GM12878 (cell line): Measurements from ENCODE around the gene SNX12. TPM values are rescaled to one million over a fixed set of nuclear protein-coding genes. Genes with fewer than 3 reads are reported as not detected.

Source experiments
- ATAC-seq: fragments of 200-7000 bp; cut with Tn5 transposase; 3 replicates; pipeline ENCODE4 v1.9.1; 2020; ENCODE audit warnings: mild to moderate bottlenecking, moderate library complexity
- Bru-seq: library from RNA; stranded (reverse); fragments of 400-500 nt; gene quantifications from one replicate; lab custom pipeline; 2021; lab: Mats Ljungman, UMichigan
- BruChase-seq, 2 experiments: library from RNA; stranded (reverse); fragments of 400-500 nt; gene quantifications; one replicate each; lab custom pipeline; 2021; lab: Mats Ljungman, UMichigan
- BruUV-seq: library from RNA; stranded (reverse); fragments of 400-500 nt; replicated peaks from 2 replicates; lab custom pipeline; 2021; lab: Mats Ljungman, UMichigan
- CTCF ChIA-PET: fragments of 300-600 bp; sonication (Branson Sonifier 250); formaldehyde crosslinking; extraction: SDS; loops from one replicate; lab custom pipeline; 2021; ENCODE audit warnings: inconsistent platforms; lab: Yijun Ruan, JAX
- POLR2A ChIA-PET: fragments of 350-600 bp; formaldehyde crosslinking; extraction: SDS; loops from one replicate; lab custom pipeline; 2021; ENCODE audit warnings: inconsistent platforms; lab: Charles Lee
- RAD21 ChIA-PET: fragments of 300-600 bp; sonication (Branson Sonifier 250); formaldehyde crosslinking; loops from one replicate; lab custom pipeline; 2023; ENCODE audit warnings: antibody characterized with exemption; ENCODE audit not compliant: unreplicated experiment; lab: Charles Lee
- SMC1A ChIA-PET: fragments of 300-600 bp; sonication (Branson Sonifier 250); formaldehyde crosslinking; loops from one replicate; lab custom pipeline; 2023; ENCODE audit not compliant: unreplicated experiment, uncharacterized antibody; lab: Charles Lee
- DNase-seq: peaks from one replicate; pipeline ENCODE4 v3.0.0-alpha.2; 2011; ENCODE audit warnings: low read depth, low spot score
- FAIRE-seq: peaks from 3 replicates; lab custom pipeline; 2011; peaks lifted over from hg19 to GRCh38; lab: Jason Lieb, UNC
- H2AFZ ChIP-seq: 2 replicates; pipeline ENCODE4 v1.6.0; 2011; ENCODE audit warnings: low read depth, low read length, control low read depth; ENCODE audit not compliant: control insufficient read depth
- H3K27ac ChIP-seq: 2 replicates; pipeline ENCODE4 v1.5.1; 2011; ENCODE audit warnings: control low read depth; ENCODE audit not compliant: control insufficient read depth, insufficient read depth
- H3K27me3 ChIP-seq, 2 experiments: replicated peaks in 1 of 2; 2 replicates each; pipeline versions ENCODE4 v1.6.0 to v1.6.1; 2011; ENCODE audit warnings: low read length in 1 of 2; ENCODE audit not compliant: control insufficient read depth in 2 of 2, insufficient read depth in 2 of 2
- H3K36me3 ChIP-seq, 2 experiments: 2 replicates each; pipeline ENCODE4 v1.5.1; 2011; ENCODE audit warnings: low read length in 1 of 2; ENCODE audit not compliant: control insufficient read depth in 2 of 2, insufficient read depth in 2 of 2
- H3K4me1 ChIP-seq: 2 replicates; pipeline ENCODE4 v1.6.1; 2011; ENCODE audit warnings: mild to moderate bottlenecking, low read length, moderate library complexity, mixed read lengths; ENCODE audit not compliant: control insufficient read depth, insufficient read depth
- H3K4me2 ChIP-seq: 2 replicates; pipeline ENCODE4 v1.6.0; 2011; ENCODE audit warnings: control low read depth; ENCODE audit not compliant: control insufficient read depth, insufficient read depth
- H3K4me3 ChIP-seq: fragments of 200-600 bp; sonication (generic); 2 replicates; pipeline ENCODE4 v1.5.1; 2016
- H3K79me2 ChIP-seq: 2 replicates; pipeline ENCODE4 v1.6.0; 2011; ENCODE audit warnings: low read length; ENCODE audit not compliant: control insufficient read depth, insufficient read depth
- H3K9ac ChIP-seq: 2 replicates; pipeline ENCODE4 v1.8.0; 2011; ENCODE audit warnings: low read length, control low read depth, mixed read lengths; ENCODE audit not compliant: control insufficient read depth, insufficient read depth
- H3K9me3 ChIP-seq: replicated peaks from 3 replicates; pipeline ENCODE4 v1.5.1; 2011; ENCODE audit warnings: mild to moderate bottlenecking, low read length; ENCODE audit not compliant: control insufficient read depth, insufficient read depth
- H4K20me1 ChIP-seq: 2 replicates; pipeline ENCODE4 v1.6.0; 2011; ENCODE audit not compliant: control insufficient read depth, insufficient read depth
- BRCA1 ChIP-seq: IDR thresholded peaks from 2 replicates; pipeline ENCODE4 v1.6.1; 2011; ENCODE audit warnings: low read depth, low read length, improper control_type of control experiment
- DPF2 ChIP-seq: fragments of 450-650 bp; IDR thresholded peaks from 2 replicates; pipeline ENCODE4 v1.6.1; 2017; ENCODE audit warnings: mild to moderate bottlenecking
- EP300 ChIP-seq, 2 experiments: fragments of 150-350 bp in 1 of 2; IDR thresholded peaks; 2 replicates each; pipeline ENCODE4 v1.6.1; 2011 to 2012; ENCODE audit warnings: low read depth in 2 of 2, low read length in 2 of 2, borderline replicate concordance in 1 of 2, improper control_type of control experiment in 1 of 2, inconsistent platforms in 1 of 2; ENCODE audit not compliant: control insufficient read depth in 1 of 2
- JUNB ChIP-seq: IDR thresholded peaks from 2 replicates; pipeline ENCODE4 v1.6.1; 2016; ENCODE audit warnings: antibody characterized with exemption, mild to moderate bottlenecking
- NR2C1 ChIP-seq: fragments of 450-650 bp; IDR thresholded peaks from 2 replicates; pipeline ENCODE4 v1.6.1; 2017; ENCODE audit warnings: antibody characterized with exemption, mild to moderate bottlenecking, moderate library complexity
- NR2F1 ChIP-seq: fragments of 450-650 bp; conservative IDR thresholded peaks from 2 replicates; pipeline ENCODE4 v1.6.1; 2017; ENCODE audit warnings: mild to moderate bottlenecking
- SUZ12 ChIP-seq: fragments of 200-600 bp; sonication (generic); IDR thresholded peaks from one replicate; pipeline ENCODE4 v1.6.1; 2018; ENCODE audit warnings: antibody characterized with exemption, mild to moderate bottlenecking; ENCODE audit not compliant: unreplicated experiment
- TBL1XR1 ChIP-seq: IDR thresholded peaks from 2 replicates; pipeline ENCODE4 v1.6.1; 2012; ENCODE audit warnings: low read depth, low read length, improper control_type of control experiment
- TCF12 ChIP-seq: IDR thresholded peaks from 2 replicates; pipeline ENCODE4 v1.6.1; 2011; ENCODE audit warnings: low read depth, mild to moderate bottlenecking, low read length
- ZNF207 ChIP-seq: fragments of 450-650 bp; IDR thresholded peaks from 2 replicates; pipeline ENCODE4 v1.6.1; 2014; ENCODE audit warnings: antibody characterized with exemption, mild to moderate bottlenecking, borderline replicate concordance
- WGBS: methylation state at CpG from one replicate; pipeline ENCODE4 v1.1.6; 2016; ENCODE audit warnings: low lambda C conversion rate; ENCODE audit not compliant: insufficient replicate concordance, insufficient coverage; ENCODE audit errors: missing lambda C conversion rate; 5-methylcytosine and 5-hydroxymethylcytosine counted together
- in situ Hi-C: fragments of 300-500 bp; cut with MboI; formaldehyde crosslinking; loops from 9 replicates; pipeline ENCODE4 v1.14.3; 2018; ENCODE audit warnings: mixed read lengths
- intact Hi-C: fragments of 100-400 bp; cut with micrococcal nuclease; formaldehyde crosslinking; loops from one replicate; pipeline ENCODE4 v1.14.2; 2022; ENCODE audit not compliant: unreplicated experiment
- long read RNA-seq, 2 experiments: library from polyadenylated mRNA; unstranded; transcript quantifications; one replicate each; pipeline ENCODE4 v2.0.0, GENCODE V29; 2019 to 2020
- polyA minus RNA-seq, 3 experiments: library from RNA; depleted of rRNA, polyadenylated mRNA; stranded (reverse); fragments of >200 nt; gene quantifications; 2 replicates each; pipeline ENCODE4 v1.2.3, GENCODE V29; 2011
- polyA plus RNA-seq, 11 experiments: library from polyadenylated mRNA; depleted of rRNA in 4 of 11; unstranded in 6 of 11; stranded (reverse) in 5 of 11; fragments of >200 nt; fragmentation: Nextera tagmentation in 4 of 11; fragmentation: Illumina TruSeq in 1 of 11; extraction: Ambion mirVana in 4 of 11; extraction: Trizol in 1 of 11; gene quantifications; 1 replicate in 1 of 11; 2 replicates in 10 of 11; pipeline versions ENCODE4 v1.2.1 to v1.2.3, GENCODE V29; 2011 to 2016; ENCODE audit warnings: inconsistent platforms in 2 of 11, missing spikeins in 2 of 11, low read depth in 1 of 11
- total RNA-seq, 4 experiments: library from RNA; depleted of rRNA in 3 of 4; stranded (reverse); fragments of >200 nt in 3 of 4; fragmentation: Illumina TruSeq in 1 of 4; extraction: Trizol in 1 of 4; gene quantifications; 2 replicates each; pipeline versions ENCODE4 v1.2.1 to v1.2.3, GENCODE V29; 2013 to 2021
- TF ChIP-seq, protein P1 (sequence below): fragments of 450-650 bp; IDR thresholded peaks from 2 replicates; pipeline ENCODE4 v1.6.1; 2017; ENCODE audit warnings: mild to moderate bottlenecking, low read depth, inconsistent platforms; ENCODE audit not compliant: poor library complexity, severe bottlenecking
- TF ChIP-seq, protein P2 (sequence below): fragments of 450-650 bp; formaldehyde crosslinking; IDR thresholded peaks from 2 replicates; pipeline ENCODE4 v1.5.0; 2022; ENCODE audit warnings: mild to moderate bottlenecking, missing genetic modification characterization

The SNX12 gene
- total RNA-seq (2013; cell fraction: nucleolus; rRNA removed): 13.3 and 15.4 TPM in 2 replicates
- total RNA-seq (2014; rRNA removed): 36.8 and 43.4 TPM in 2 replicates
- 29.6 and 31.6 TPM in 2 replicates for total RNA-seq (2014; rRNA removed; fragmentation: Illumina TruSeq; extraction: Trizol)
- total RNA-seq (2021): 47.7 and 50.4 TPM in 2 replicates
- polyA plus RNA-seq (2011; ENCODE audit: low read depth): 20.5 TPM
- polyA plus RNA-seq (2011; rRNA removed): 48.2 and 48.4 TPM in 2 replicates
- polyA plus RNA-seq (2011; cell fraction: cytosol; rRNA removed): 44.8 and 46.7 TPM in 2 replicates
- 14.7 and 16.3 TPM in 2 replicates for polyA plus RNA-seq (2011; cell fraction: nucleus; rRNA removed)
- polyA plus RNA-seq (2012): 24.9 and 25.4 TPM in 2 replicates
- polyA plus RNA-seq (2014; fragmentation: Illumina TruSeq; extraction: Trizol): 31.4 and 38.3 TPM in 2 replicates
- polyA plus RNA-seq (2014; fragmentation: Nextera tagmentation; extraction: Ambion mirVana): 10 to 100 TPM; 13.5 to 22.6 TPM
- polyA plus RNA-seq (2014; rRNA removed): 40.0 and 40.6 TPM in 2 replicates
- polyA plus RNA-seq (2016; fragmentation: Nextera tagmentation; extraction: Ambion mirVana): 1 to 10 TPM; 4.4 TPM
- polyA minus RNA-seq (2011; rRNA and poly(A)+ RNA removed): 26.0 and 39.9 TPM in 2 replicates
- polyA minus RNA-seq (2011; cell fraction: cytosol; rRNA and poly(A)+ RNA removed): 14.7 and 15.8 TPM in 2 replicates
- polyA minus RNA-seq (2011; cell fraction: nucleus; rRNA and poly(A)+ RNA removed): 4.6 and 10.0 TPM in 2 replicates
- Bru-seq, nascent RNA: percentile 62 among the genes with signal in this experiment
- percentile 85 among the genes with signal in this experiment for BruChase-seq, experiment 1, labeled RNA remaining after a 6-hour chase
- percentile 81 among the genes with signal in this experiment for BruChase-seq, experiment 2, labeled RNA remaining after a 2-hour chase
- long read RNA-seq, experiment 1, partial matches to known transcripts: 0 of 5 reads
- long read RNA-seq, experiment 1, other reads (novel, unspliced or antisense): 3 of 5 reads
- long read RNA-seq, experiment 2, partial matches to known transcripts: 0 of 17 reads
- long read RNA-seq, experiment 2, other reads (novel, unspliced or antisense): 17 of 17 reads

DNA sequence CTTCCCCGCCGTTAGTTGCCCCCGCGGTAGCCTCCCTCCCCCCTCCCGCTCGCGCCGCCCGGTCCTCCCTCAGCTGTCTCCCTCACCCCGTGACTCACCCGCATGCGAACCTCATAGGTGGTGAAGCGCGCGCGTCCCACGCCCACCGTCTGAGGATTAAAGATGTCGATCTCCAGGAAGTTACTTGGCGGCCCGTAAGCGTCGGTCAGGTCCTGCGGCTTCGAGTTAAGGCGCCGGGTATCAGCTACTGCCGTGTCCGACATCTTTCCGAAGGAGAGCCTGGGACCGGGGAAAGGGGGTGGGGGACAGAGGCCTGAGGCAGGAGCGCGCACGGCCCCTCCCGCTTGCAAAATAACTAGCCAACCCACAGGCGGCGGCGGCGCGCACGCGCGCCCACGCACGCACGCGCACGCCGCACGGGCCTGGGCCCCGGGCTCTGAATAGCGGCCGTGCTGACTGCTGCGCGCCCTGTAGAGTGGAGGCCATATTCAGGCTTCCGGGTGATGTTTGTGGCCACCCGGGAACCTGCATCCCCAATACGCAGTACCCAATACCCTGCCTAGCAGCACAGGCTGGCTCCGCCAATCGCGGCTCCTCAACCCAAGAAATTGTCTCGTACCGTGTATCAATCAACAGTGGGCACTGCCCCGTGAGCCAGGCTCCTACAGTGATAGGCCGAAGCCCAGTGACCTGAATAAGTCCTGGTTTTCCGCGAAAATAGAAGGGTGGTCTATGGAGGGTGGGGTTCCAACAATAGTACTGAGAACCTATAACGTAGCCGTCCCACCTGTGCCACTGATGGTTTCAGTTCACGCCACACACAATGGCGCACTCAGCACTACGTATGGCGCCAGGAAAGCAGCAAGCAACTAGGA is at the start of gene SNX12:
Gene SNX12, minus strand, starts transcription at position 291 of the 875 bp plus-strand sequence. Its CDS starts 28 bp downstream, at position 263.
- H3K4me2 ChIP-seq: peak within 1 kb of the TSS; percentile 69
- intact Hi-C loops: loop anchor here (1.0 kb wide), 1 partner anchor 15 kb away; no protein-coding TSS in a partner anchor
- ChIA-PET CTCF (interaction anchor here (0.5 kb wide), 1 partner anchor 11 kb away, joined by 3 read pairs; no protein-coding TSS in a partner anchor), SMC1A (interaction anchor here (1.0 to 1.2 kb wide), 4 partner anchors 10 to 111 kb away, joined by 3 to 6 read pairs (median 4); no protein-coding TSS in a partner anchor), POLR2A (interaction anchor here (0.6 to 1.1 kb wide), 4 partner anchors 11 to 263 kb away, joined by 4 to 6 read pairs (median 4); no protein-coding TSS in a partner anchor), RAD21 (interaction anchor here (0.6 to 1.0 kb wide), 2 partner anchors 15 to 45 kb away, joined by 3 to 4 read pairs; no protein-coding TSS in a partner anchor)
- no peaks in the 10 kb centered on the region for H3K36me3 ChIP-seq
- peak within 1 kb of the TSS; percentile 73 for H3K9ac ChIP-seq
- peaks cover 14% of the 10 kb centered on the region for H3K79me2 ChIP-seq
- peak within 1 kb of the TSS; percentile 93 for H2AFZ ChIP-seq
- H3K4me1 ChIP-seq: no peaks in the 10 kb centered on the region
- DNase-seq (peak; percentile 77), FAIRE-seq (peak; percentile 89), ATAC-seq (peak; percentile 97)
- WGBS: 39% methylated on average over 45 of the region's 73 CpGs
- no peaks in the 10 kb centered on the region for H3K9me3 ChIP-seq
- H3K27ac ChIP-seq: peak within 1 kb of the TSS; percentile 78
- in situ Hi-C loops: no loop called here
- H3K4me3 ChIP-seq: peak within 1 kb of the TSS; percentile 77
- no peaks in the 10 kb centered on the region for H4K20me1 ChIP-seq
- H3K27me3 ChIP-seq: no peaks in the 10 kb centered on the region
- BruUV-seq: no TSS peak
- TF ChIP-seq, protein P1, sequence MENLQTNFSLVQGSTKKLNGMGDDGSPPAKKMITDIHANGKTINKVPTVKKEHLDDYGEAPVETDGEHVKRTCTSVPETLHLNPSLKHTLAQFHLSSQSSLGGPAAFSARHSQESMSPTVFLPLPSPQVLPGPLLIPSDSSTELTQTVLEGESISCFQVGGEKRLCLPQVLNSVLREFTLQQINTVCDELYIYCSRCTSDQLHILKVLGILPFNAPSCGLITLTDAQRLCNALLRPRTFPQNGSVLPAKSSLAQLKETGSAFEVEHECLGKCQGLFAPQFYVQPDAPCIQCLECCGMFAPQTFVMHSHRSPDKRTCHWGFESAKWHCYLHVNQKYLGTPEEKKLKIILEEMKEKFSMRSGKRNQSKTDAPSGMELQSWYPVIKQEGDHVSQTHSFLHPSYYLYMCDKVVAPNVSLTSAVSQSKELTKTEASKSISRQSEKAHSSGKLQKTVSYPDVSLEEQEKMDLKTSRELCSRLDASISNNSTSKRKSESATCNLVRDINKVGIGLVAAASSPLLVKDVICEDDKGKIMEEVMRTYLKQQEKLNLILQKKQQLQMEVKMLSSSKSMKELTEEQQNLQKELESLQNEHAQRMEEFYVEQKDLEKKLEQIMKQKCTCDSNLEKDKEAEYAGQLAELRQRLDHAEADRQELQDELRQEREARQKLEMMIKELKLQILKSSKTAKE: peak; percentile 92
- TF ChIP-seq NR2C1: peak; percentile 57
- no peak for TF ChIP-seq BRCA1
- TF ChIP-seq NR2F1: peak; percentile 39; the same call in 1 of the 2 replicates
- peak; percentile 83; the same call in 1 of the 2 replicates for TF ChIP-seq TBL1XR1
- TF ChIP-seq ZNF207: peak; percentile 86; the same call in 1 of the 2 replicates
- no peak for TF ChIP-seq SUZ12
- no peak; a peak in 1 of 4 replicates for TF ChIP-seq EP300 (IDR thresholded peaks at IDR 0.05; ENCODE audit: borderline replicate concordance in 1 of 2, control insufficient read depth in 1 of 2, low read depth in 2 of 2, low read length in 2 of 2)
- TF ChIP-seq TCF12: peak; percentile 49; the same call in 1 of the 2 replicates
- TF ChIP-seq DPF2: 0 out of 2 replicates have a peak, but pooled peaks have one; percentile 55
- TF ChIP-seq JUNB: no peak
- TF ChIP-seq, protein P2, sequence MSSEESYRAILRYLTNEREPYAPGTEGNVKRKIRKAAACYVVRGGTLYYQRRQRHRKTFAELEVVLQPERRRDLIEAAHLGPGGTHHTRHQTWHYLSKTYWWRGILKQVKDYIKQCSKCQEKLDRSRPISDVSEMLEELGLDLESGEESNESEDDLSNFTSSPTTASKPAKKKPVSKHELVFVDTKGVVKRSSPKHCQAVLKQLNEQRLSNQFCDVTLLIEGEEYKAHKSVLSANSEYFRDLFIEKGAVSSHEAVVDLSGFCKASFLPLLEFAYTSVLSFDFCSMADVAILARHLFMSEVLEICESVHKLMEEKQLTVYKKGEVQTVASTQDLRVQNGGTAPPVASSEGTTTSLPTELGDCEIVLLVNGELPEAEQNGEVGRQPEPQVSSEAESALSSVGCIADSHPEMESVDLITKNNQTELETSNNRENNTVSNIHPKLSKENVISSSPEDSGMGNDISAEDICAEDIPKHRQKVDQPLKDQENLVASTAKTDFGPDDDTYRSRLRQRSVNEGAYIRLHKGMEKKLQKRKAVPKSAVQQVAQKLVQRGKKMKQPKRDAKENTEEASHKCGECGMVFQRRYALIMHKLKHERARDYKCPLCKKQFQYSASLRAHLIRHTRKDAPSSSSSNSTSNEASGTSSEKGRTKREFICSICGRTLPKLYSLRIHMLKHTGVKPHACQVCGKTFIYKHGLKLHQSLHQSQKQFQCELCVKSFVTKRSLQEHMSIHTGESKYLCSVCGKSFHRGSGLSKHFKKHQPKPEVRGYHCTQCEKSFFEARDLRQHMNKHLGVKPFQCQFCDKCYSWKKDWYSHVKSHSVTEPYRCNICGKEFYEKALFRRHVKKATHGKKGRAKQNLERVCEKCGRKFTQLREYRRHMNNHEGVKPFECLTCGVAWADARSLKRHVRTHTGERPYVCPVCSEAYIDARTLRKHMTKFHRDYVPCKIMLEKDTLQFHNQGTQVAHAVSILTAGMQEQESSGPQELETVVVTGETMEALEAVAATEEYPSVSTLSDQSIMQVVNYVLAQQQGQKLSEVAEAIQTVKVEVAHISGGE (CRISPR knock-in tag): no peak
